ENCODE results near the gene CADPS. TPM values are rescaled to one million over a fixed set of nuclear protein-coding genes. Genes with fewer than 3 reads are reported as not detected.

CADPS gene
- polyA plus RNA-seq, 1 experiment = not detected

DNA sequence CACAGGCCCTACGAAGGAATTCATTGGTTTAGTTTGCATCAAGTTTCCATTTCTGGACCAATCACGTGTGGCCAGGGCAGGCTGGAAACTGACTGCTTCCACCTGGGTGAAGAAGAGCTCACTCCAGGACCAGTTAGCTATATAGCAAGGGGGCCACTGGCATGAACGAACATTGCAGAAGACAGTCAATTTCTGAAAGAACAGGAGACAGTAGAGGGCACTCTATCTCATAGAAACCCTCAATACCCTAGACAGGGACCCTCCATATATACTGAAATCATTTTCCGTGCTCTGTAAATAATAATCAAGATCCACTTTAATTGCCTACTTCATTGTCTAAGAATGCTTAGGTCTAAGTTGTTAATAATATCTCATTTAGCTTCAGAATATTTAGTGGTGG is 215.6 kb downstream of the CADPS start:
- Histone ChIP-seq H3K4me3 (ENCODE audit: low read depth, low read length) (no peak overlapping the region), H3K36me3 (ENCODE audit: control insufficient read depth, insufficient read depth, low read length) (no peaks in the 10 kb centered on the region), H3K27me3 (ENCODE audit: control insufficient read depth, insufficient read depth, low read length) (no peaks in the 10 kb centered on the region)
- ChIA-PET CTCF (no interaction called here), POLR2A (no interaction called here)
- TF ChIP-seq, protein P1, sequence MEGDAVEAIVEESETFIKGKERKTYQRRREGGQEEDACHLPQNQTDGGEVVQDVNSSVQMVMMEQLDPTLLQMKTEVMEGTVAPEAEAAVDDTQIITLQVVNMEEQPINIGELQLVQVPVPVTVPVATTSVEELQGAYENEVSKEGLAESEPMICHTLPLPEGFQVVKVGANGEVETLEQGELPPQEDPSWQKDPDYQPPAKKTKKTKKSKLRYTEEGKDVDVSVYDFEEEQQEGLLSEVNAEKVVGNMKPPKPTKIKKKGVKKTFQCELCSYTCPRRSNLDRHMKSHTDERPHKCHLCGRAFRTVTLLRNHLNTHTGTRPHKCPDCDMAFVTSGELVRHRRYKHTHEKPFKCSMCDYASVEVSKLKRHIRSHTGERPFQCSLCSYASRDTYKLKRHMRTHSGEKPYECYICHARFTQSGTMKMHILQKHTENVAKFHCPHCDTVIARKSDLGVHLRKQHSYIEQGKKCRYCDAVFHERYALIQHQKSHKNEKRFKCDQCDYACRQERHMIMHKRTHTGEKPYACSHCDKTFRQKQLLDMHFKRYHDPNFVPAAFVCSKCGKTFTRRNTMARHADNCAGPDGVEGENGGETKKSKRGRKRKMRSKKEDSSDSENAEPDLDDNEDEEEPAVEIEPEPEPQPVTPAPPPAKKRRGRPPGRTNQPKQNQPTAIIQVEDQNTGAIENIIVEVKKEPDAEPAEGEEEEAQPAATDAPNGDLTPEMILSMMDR (IDR thresholded peaks at IDR 0.05; ENCODE audit: insufficient read depth, low read depth, low read length) = no peak
- no peak for DNase-seq (ENCODE audit: low read depth)

DNA sequence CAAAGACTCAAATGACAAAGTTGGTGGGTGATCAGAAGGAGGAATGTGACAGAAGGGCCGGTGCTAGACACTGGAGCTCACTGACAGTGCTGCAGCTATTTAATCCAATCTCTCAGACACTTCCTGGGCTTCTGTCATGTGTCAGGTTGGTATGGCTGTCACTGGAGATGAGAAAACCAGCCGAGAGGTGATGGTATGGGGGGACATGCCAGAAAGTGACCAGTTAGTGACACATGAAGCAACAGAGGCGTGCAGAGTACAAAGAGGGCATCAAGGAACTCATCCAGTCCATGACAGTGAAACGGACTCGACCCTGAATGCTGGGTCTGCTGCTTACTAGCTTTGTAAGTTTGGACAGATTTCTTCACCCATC is 219.5 kb downstream of the CADPS start:
- H3K27me3 ChIP-seq (ENCODE audit: control insufficient read depth, insufficient read depth, low read length) = no peaks in the 10 kb centered on the region
- TF ChIP-seq, protein P1 (IDR thresholded peaks at IDR 0.05; ENCODE audit: insufficient read depth, low read depth, low read length) = no peak
- no peak for DNase-seq (ENCODE audit: low read depth)
- no peaks in the 10 kb centered on the region for H3K36me3 ChIP-seq (ENCODE audit: control insufficient read depth, insufficient read depth, low read length)
- POLR2A ChIA-PET = no interaction called here
- H3K4me3 ChIP-seq (ENCODE audit: low read depth, low read length) = no peak overlapping the region
- CTCF ChIA-PET = interaction anchor here (2.3 kb wide), 1 partner anchor 10 kb away, joined by 6 read pairs; no protein-coding TSS in a partner anchor

DNA sequence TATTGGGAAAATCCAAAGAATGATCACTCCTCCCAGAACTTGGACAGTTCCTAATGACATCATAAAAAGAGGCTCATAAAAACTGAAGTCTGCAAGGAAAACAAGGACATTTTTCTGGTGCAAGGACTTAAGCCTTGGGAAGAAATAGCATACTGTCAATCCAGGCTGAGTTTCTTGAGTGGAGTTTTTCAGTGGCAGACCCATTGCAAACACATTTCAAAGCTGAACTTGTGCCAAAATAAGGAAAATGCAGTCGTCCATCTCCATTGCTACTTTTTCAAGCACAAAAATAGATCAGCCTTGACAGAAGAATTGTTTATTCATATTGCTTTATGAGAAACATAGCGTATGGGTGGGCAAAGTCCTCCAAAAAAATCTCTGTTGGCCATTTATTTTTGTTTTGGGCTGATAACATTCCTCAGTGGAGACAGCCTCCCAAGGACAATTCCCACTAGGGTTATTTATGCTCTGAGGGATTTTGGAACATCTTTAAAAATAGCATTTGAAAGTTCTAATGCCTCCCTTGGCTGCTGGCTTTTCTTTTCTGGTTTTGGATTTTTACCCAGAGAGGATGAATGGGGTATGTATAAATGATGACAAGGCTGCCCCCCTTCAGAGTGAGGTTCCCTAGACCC is 220.0 kb downstream of the CADPS start:
- Histone ChIP-seq H3K4me3 (ENCODE audit: low read depth, low read length) (no peak overlapping the region), H3K36me3 (ENCODE audit: control insufficient read depth, insufficient read depth, low read length) (no peaks in the 10 kb centered on the region), H3K27me3 (ENCODE audit: control insufficient read depth, insufficient read depth, low read length) (no peaks in the 10 kb centered on the region)
- no peak for DNase-seq (ENCODE audit: low read depth)
- CTCF ChIA-PET = interaction anchor here (2.3 kb wide), 1 partner anchor 11 kb away, joined by 6 read pairs; no protein-coding TSS in a partner anchor
- POLR2A ChIA-PET = no interaction called here
- TF ChIP-seq, protein P1 (IDR thresholded peaks at IDR 0.05; ENCODE audit: insufficient read depth, low read depth, low read length) = no peak

DNA sequence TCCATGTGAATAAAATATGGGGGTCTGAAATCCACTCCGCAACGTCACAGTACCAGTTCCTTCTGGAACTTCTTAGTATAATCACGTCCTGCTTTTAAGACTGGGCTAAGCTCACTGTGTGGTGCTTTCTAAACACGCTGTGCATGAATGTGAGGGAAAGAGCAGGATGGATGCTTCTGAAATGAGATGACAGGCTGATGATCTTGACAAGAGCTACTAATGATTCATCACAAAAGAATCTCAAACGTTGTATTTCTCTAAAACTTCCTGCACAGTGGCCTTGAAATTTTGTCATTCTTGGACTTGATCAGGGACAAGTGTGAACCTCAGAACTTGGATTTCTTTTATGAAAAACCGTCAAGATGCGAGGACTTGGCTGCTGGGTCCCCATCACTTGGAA is 221.4 kb downstream of the CADPS start:
- TF ChIP-seq, protein P1 (IDR thresholded peaks at IDR 0.05; ENCODE audit: insufficient read depth, low read depth, low read length) = no peak
- Histone ChIP-seq H3K27me3 (ENCODE audit: control insufficient read depth, insufficient read depth, low read length) (no peaks in the 10 kb centered on the region), H3K36me3 (ENCODE audit: control insufficient read depth, insufficient read depth, low read length) (no peaks in the 10 kb centered on the region), H3K4me3 (ENCODE audit: low read depth, low read length) (no peak overlapping the region)
- ChIA-PET POLR2A (no interaction called here), CTCF (no interaction called here)
- no peak for DNase-seq (ENCODE audit: low read depth)

DNA sequence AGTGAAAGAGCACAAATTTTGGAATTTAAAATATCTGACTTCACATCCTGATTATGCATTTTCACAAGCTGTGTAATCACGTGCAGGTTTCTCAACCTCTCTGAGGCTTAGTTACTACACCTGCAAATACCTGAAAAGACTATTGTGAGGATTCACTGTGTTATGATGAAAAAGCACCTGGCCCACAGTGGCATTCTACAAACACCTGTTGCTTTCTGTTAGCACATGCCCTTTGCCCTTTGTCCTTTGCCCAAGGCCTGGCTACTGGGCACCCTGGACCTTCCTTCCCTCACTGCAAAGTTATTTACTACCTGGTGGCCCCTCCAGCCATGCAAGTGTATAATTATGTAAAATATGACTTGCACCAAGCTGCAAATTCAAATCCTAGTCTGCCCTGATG is 227.5 kb downstream of the CADPS start:
- ChIA-PET POLR2A (no interaction called here), CTCF (no interaction called here)
- H3K27me3 ChIP-seq (ENCODE audit: control insufficient read depth, insufficient read depth, low read length) = no peaks in the 10 kb centered on the region
- no peaks in the 10 kb centered on the region for H3K36me3 ChIP-seq (ENCODE audit: control insufficient read depth, insufficient read depth, low read length)
- TF ChIP-seq, protein P1 (IDR thresholded peaks at IDR 0.05; ENCODE audit: insufficient read depth, low read depth, low read length) = no peak
- no peak for DNase-seq (ENCODE audit: low read depth)
- H3K4me3 ChIP-seq (ENCODE audit: low read depth, low read length) = no peak overlapping the region
